ENCODE data around the gene LSS. TPM values are rescaled to one million over a fixed set of nuclear protein-coding genes. Genes with fewer than 3 reads are reported as not detected.
A peak's percentile ranks its signal among the peaks of the same experiment; 100 is the strongest.
"Not testable (repeated sequence)": the region's sequence is repeated elsewhere in the genome, so short reads cannot be mapped to it uniquely, and the experiment has no call there.

Gene LSS
- total and polyA plus RNA-seq, 2 donors from 2014 or later: 15.8 to 24.6 TPM

GRCh38 chr21:46226146-46226545 lies 2.4 kb downstream of the LSS start:
- Histone ChIP-seq H3K4me1 (ENCODE audit: control insufficient read depth in 2 of 3, insufficient read depth in 2 of 3, low read depth in 1 of 3, low read length in 3 of 3) (peaks cover 0 to 11% (median 7%) of the 10 kb centered on the region in 3 donors), H3K4me3 (ENCODE audit: low read length in 3 of 3) (no peak overlapping the region), H3K9ac (ENCODE audit: low read length in 3 of 3) (no peak overlapping the region), H3K27me3 (ENCODE audit: control insufficient read depth, insufficient read depth, low read length) (no peaks in the 10 kb centered on the region), H3K36me3 (ENCODE audit: control insufficient read depth in 2 of 3, insufficient read depth in 3 of 3, low read length in 3 of 3) (peaks cover 0 to 5% (median 0%) of the 10 kb centered on the region in 3 donors), H3K9me3 (ENCODE audit: control insufficient read depth in 2 of 3, insufficient read depth in 1 of 3, low read length in 3 of 3) (no peaks in the 10 kb centered on the region), H3K27ac (ENCODE audit: low read depth in 2 of 2, low read length in 2 of 2) (no peak overlapping the region)
- DNase-seq: no peak
- no peak for TF ChIP-seq CTCF (IDR thresholded peaks at IDR 0.05; ENCODE audit: borderline replicate concordance, extremely low read depth, insufficient read depth)
- intact Hi-C loops (cut with DNase I): no loop called here
- FAIRE-seq: no peak

GRCh38 chr21:46223661-46224060 lies 4.9 kb downstream of the LSS start:
- H3K4me1 ChIP-seq (ENCODE audit: control insufficient read depth in 2 of 3, insufficient read depth in 2 of 3, low read depth in 1 of 3, low read length in 3 of 3); H3K27me3 ChIP-seq (ENCODE audit: control insufficient read depth, insufficient read depth, low read length); H3K4me3 ChIP-seq (ENCODE audit: low read length in 3 of 3); H3K27ac ChIP-seq (ENCODE audit: low read depth in 2 of 2, low read length in 2 of 2); H3K9me3 ChIP-seq (ENCODE audit: control insufficient read depth in 2 of 3, insufficient read depth in 1 of 3, low read length in 3 of 3); intact Hi-C loops (cut with DNase I); FAIRE-seq; H3K9ac ChIP-seq (ENCODE audit: low read length in 3 of 3): not testable (repeated sequence)
- peak in 1 of 5 donors; percentile 8 for DNase-seq
- H3K36me3 ChIP-seq (ENCODE audit: control insufficient read depth in 2 of 3, insufficient read depth in 3 of 3, low read length in 3 of 3): peaks cover 0 to 10% (median 4%) of the 10 kb centered on the region in 3 donors

GRCh38 chr21:46223217-46223616 lies 5.4 kb downstream of the LSS start:
- no peaks in the 10 kb centered on the region for H3K27me3 ChIP-seq (ENCODE audit: control insufficient read depth, insufficient read depth, low read length)
- FAIRE-seq (no peak), DNase-seq (peak in 1 of 5 donors; percentile 4)
- peaks cover 0 to 9% (median 7%) of the 10 kb centered on the region in 3 donors for H3K4me1 ChIP-seq (ENCODE audit: control insufficient read depth in 2 of 3, insufficient read depth in 2 of 3, low read depth in 1 of 3, low read length in 3 of 3)
- no peak overlapping the region for H3K9ac ChIP-seq (ENCODE audit: low read length in 3 of 3)
- no peak for TF ChIP-seq CTCF (IDR thresholded peaks at IDR 0.05; ENCODE audit: borderline replicate concordance, extremely low read depth, insufficient read depth)
- no peak overlapping the region for H3K4me3 ChIP-seq (ENCODE audit: low read length in 3 of 3)
- intact Hi-C loops (cut with DNase I): no loop called here
- no peaks in the 10 kb centered on the region for H3K9me3 ChIP-seq (ENCODE audit: control insufficient read depth in 2 of 3, insufficient read depth in 1 of 3, low read length in 3 of 3)
- no peak overlapping the region for H3K27ac ChIP-seq (ENCODE audit: low read depth in 2 of 2, low read length in 2 of 2)
- peaks cover 0 to 10% (median 4%) of the 10 kb centered on the region in 3 donors for H3K36me3 ChIP-seq (ENCODE audit: control insufficient read depth in 2 of 3, insufficient read depth in 3 of 3, low read length in 3 of 3)

- Histone ChIP-seq H3K4me1 (ENCODE audit: control insufficient read depth in 2 of 3, insufficient read depth in 2 of 3, low read depth in 1 of 3, low read length in 3 of 3) (peaks cover 0 to 9% (median 7%) of the 10 kb centered on the region in 3 donors), H3K4me3 (ENCODE audit: low read length in 3 of 3) (no peak overlapping the region), H3K36me3 (ENCODE audit: control insufficient read depth in 2 of 3, insufficient read depth in 3 of 3, low read length in 3 of 3) (peaks cover 0 to 10% (median 4%) of the 10 kb centered on the region in 3 donors), H3K27ac (ENCODE audit: low read depth in 2 of 2, low read length in 2 of 2) (no peak overlapping the region), H3K27me3 (ENCODE audit: control insufficient read depth, insufficient read depth, low read length) (no peaks in the 10 kb centered on the region), H3K9ac (ENCODE audit: low read length in 3 of 3) (no peak overlapping the region), H3K9me3 (ENCODE audit: control insufficient read depth in 2 of 3, insufficient read depth in 1 of 3, low read length in 3 of 3) (no peaks in the 10 kb centered on the region)
- TF ChIP-seq CTCF (IDR thresholded peaks at IDR 0.05; ENCODE audit: borderline replicate concordance, extremely low read depth, insufficient read depth): no peak
- no peak for FAIRE-seq
- DNase-seq: peak in 1 of 5 donors; percentile 5
- intact Hi-C loops (cut with DNase I): no loop called here
These were observed 6.0 kb downstream of the LSS start for GRCh38 chr21:46222436-46223116.

Measured in kidney (tissue), 14 donors.